Lower leg skin (tissue), 3 donors: ENCODE measurements around the gene INTS13.

Experiments
- POLR2A ChIP-seq, 2 donors: fragments of 450-650 bp; IDR thresholded peaks; one replicate each; pipeline ENCODE4 v1.6.1; 2016 to 2017; ENCODE audit warnings: antibody characterized with exemption in 2 of 2, mild to moderate bottlenecking in 1 of 2, moderate library complexity in 1 of 2
- TF ChIP-seq, protein P1 (sequence below), 3 donors: fragments of 450-650 bp; IDR thresholded peaks; one replicate each; pipeline ENCODE4 v1.5.1; 2016; ENCODE audit warnings: antibody characterized with exemption in 3 of 3, mild to moderate bottlenecking in 3 of 3, moderate library complexity in 2 of 3

GRCh38 chr12:26978801-26979200 is 41.0 kb upstream of the INTS13 start:
- TF ChIP-seq, protein P1, sequence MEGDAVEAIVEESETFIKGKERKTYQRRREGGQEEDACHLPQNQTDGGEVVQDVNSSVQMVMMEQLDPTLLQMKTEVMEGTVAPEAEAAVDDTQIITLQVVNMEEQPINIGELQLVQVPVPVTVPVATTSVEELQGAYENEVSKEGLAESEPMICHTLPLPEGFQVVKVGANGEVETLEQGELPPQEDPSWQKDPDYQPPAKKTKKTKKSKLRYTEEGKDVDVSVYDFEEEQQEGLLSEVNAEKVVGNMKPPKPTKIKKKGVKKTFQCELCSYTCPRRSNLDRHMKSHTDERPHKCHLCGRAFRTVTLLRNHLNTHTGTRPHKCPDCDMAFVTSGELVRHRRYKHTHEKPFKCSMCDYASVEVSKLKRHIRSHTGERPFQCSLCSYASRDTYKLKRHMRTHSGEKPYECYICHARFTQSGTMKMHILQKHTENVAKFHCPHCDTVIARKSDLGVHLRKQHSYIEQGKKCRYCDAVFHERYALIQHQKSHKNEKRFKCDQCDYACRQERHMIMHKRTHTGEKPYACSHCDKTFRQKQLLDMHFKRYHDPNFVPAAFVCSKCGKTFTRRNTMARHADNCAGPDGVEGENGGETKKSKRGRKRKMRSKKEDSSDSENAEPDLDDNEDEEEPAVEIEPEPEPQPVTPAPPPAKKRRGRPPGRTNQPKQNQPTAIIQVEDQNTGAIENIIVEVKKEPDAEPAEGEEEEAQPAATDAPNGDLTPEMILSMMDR (IDR thresholded peaks at IDR 0.05): no peak
- TF ChIP-seq POLR2A (IDR thresholded peaks at IDR 0.05): no peak
